GM23338 (cell line): Measurements from ENCODE around the gene CLN6. TPM values are rescaled to one million over a fixed set of nuclear protein-coding genes. Genes with fewer than 3 reads are reported as not detected.
"Not testable (repeated sequence)": the region's sequence is repeated elsewhere in the genome, so short reads cannot be mapped to it uniquely, and the experiment has no call there.

Experiments
- ATAC-seq: fragments of 200-7000 bp; cut with Tn5 transposase; 3 replicates; pipeline ENCODE4 v1.9.1; 2020
- DNase-seq: peaks from one replicate; pipeline ENCODE4 v3.0.0-alpha.2; 2015; ENCODE audit warnings: low spot score
- H2AFZ ChIP-seq: fragments of 200-600 bp; sonication (generic); 2 replicates; pipeline ENCODE4 v1.8.0; 2016; ENCODE audit warnings: antibody characterized with exemption, mild to moderate bottlenecking, moderate library complexity
- H3F3A ChIP-seq: fragments of 200-600 bp; sonication (generic); replicated peaks from 2 replicates; pipeline ENCODE4 v1.8.0; 2017; ENCODE audit warnings: antibody characterized with exemption, mixed run types, low read depth
- H3K27ac ChIP-seq: fragments of 200-600 bp; sonication (generic); 2 replicates; pipeline ENCODE4 v1.6.1; 2016; ENCODE audit warnings: low read depth
- H3K27me3 ChIP-seq: fragments of 200-600 bp; sonication (generic); 2 replicates; pipeline ENCODE4 v1.8.0; 2016; ENCODE audit warnings: mild to moderate bottlenecking, mixed run types, moderate library complexity; ENCODE audit not compliant: insufficient read depth
- H3K36me3 ChIP-seq: fragments of 200-600 bp; sonication (generic); 2 replicates; pipeline ENCODE4 v1.8.0; 2016; ENCODE audit warnings: mild to moderate bottlenecking; ENCODE audit not compliant: insufficient read depth
- H3K4me1 ChIP-seq: fragments of 200-600 bp; sonication (generic); 2 replicates; pipeline ENCODE4 v1.8.0; 2016; ENCODE audit warnings: mild to moderate bottlenecking, moderate library complexity; ENCODE audit not compliant: insufficient read depth
- H3K4me2 ChIP-seq: fragments of 200-600 bp; sonication (generic); 2 replicates; pipeline ENCODE4 v1.7.1; 2017; ENCODE audit warnings: mixed run types
- H3K4me3 ChIP-seq: fragments of 200-600 bp; sonication (generic); 2 replicates; pipeline ENCODE4 v1.6.1; 2016; ENCODE audit warnings: mixed run types
- H3K79me2 ChIP-seq: fragments of 200-600 bp; sonication (generic); replicated peaks from 2 replicates; pipeline ENCODE4 v1.8.0; 2017; ENCODE audit warnings: mild to moderate bottlenecking; ENCODE audit not compliant: insufficient read depth
- H3K9me2 ChIP-seq: fragments of 200-600 bp; sonication (generic); 2 replicates; pipeline ENCODE4 v1.8.0; 2017; ENCODE audit not compliant: insufficient read depth
- H4K20me1 ChIP-seq: fragments of 200-600 bp; sonication (generic); replicated peaks from 2 replicates; pipeline ENCODE4 v1.8.0; 2017; ENCODE audit warnings: mild to moderate bottlenecking; ENCODE audit not compliant: insufficient read depth
- H3K27ac Mint-ChIP-seq: 2 replicates; pipeline ENCODE4 v1.8.0; 2020; ENCODE audit warnings: inconsistent platforms, mild to moderate bottlenecking, moderate library complexity, mixed read lengths
- H3K27me3 Mint-ChIP-seq: 3 replicates; pipeline ENCODE4 v1.8.0; 2022; ENCODE audit warnings: low read depth, mild to moderate bottlenecking, moderate library complexity, mixed read lengths, inconsistent platforms; ENCODE audit not compliant: insufficient read depth, poor library complexity
- H3K36me3 Mint-ChIP-seq: 3 replicates; pipeline ENCODE4 v1.8.0; 2021; ENCODE audit warnings: low read depth, mild to moderate bottlenecking, inconsistent platforms, moderate library complexity, mixed read lengths
- H3K4me1 Mint-ChIP-seq: 3 replicates; pipeline ENCODE4 v1.8.0; 2020; ENCODE audit warnings: mild to moderate bottlenecking, inconsistent platforms, mixed read lengths
- H3K4me3 Mint-ChIP-seq: 3 replicates; pipeline ENCODE4 v1.8.0; 2021; ENCODE audit warnings: moderate library complexity, mild to moderate bottlenecking, inconsistent platforms, mixed read lengths
- H3K9me3 Mint-ChIP-seq: 3 replicates; pipeline ENCODE4 v1.8.0; 2020; ENCODE audit warnings: moderate library complexity, mild to moderate bottlenecking, inconsistent platforms, mixed read lengths
- JUNB ChIP-seq: IDR thresholded peaks from one replicate; pipeline ENCODE4 v1.6.1; 2016; ENCODE audit warnings: antibody characterized with exemption; ENCODE audit not compliant: unreplicated experiment
- NANOG ChIP-seq: IDR thresholded peaks from 2 replicates; pipeline ENCODE4 v1.6.1; 2016; ENCODE audit warnings: antibody characterized with exemption, borderline replicate concordance
- polyA plus RNA-seq: library from polyadenylated mRNA; unstranded; fragments of >200 nt; fragmentation: Nextera tagmentation; extraction: Ambion mirVana; gene quantifications from 2 replicates; pipeline ENCODE4 v1.2.1, GENCODE V29; 2016
- total RNA-seq: library from RNA; depleted of rRNA; stranded (reverse); fragments of >200 nt; shearing (Covaris generic); gene quantifications from 2 replicates; pipeline ENCODE4 v1.2.3, GENCODE V29; 2014
- TF ChIP-seq, protein P1 (sequence below), 2 experiments: fragments of 200-600 bp in 1 of 2; sonication (generic) in 1 of 2; conservative IDR thresholded peaks; 2 replicates each; pipeline versions ENCODE4 v1.5.1 to v1.6.1; 2016 to 2017; ENCODE audit warnings: antibody characterized with exemption in 2 of 2, low read depth in 2 of 2, mild to moderate bottlenecking in 2 of 2, moderate library complexity in 1 of 2

The CLN6 gene
- total and polyA plus RNA-seq, 2 experiments from 2014 or later = 20.7 to 69.5 TPM

DNA sequence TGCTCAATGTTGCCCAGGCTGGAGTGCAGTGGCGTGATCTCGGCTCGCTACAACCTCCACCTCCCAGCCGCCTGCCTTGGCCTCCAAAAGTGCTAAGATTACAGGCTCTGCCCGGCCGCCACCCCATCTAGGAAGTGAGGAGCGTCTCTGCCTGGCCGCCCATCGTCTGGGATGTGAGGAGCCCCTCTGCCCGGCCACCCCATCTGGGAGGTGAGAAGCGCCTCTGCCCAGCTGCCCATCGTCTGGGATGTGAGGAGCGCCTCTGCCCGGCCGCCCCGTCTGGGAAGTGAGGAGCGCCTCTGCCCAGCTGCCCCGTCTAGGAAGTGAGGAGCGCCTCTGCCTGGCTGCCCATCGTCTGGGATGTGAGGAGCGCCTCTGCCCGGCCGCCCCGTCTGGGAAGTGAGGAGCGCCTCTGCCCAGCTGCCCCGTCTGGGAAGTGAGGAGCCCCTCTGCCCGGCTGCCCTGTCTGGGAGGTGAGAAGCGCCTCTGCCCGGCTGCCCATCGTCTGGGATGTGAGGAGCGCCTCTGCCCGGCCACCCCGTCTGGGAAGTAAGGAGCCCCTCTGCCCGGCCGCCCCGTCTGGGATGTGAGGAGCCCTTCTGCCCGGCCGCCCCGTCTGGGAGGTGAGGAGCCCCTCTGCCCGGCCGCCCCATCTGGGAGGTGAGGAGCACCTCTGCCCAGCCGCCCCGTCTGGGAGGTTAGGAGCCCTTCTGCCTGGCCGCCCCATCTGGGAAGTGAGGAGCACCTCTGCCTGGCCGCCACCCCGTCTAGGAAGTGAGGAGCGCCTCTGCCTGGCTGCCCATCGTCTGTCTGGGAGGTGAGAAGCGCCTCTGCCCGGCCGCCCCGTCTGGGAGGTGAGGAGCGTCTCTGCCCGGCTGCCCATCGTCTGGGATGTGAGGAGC, 7.7 kb downstream of the CLN6 start:
- peaks cover 76% of the 10 kb centered on the region for H3K36me3 Mint-ChIP-seq
- not testable (repeated sequence) for H3K4me3 ChIP-seq, H3K27ac ChIP-seq, H3F3A ChIP-seq, H3K4me3 Mint-ChIP-seq, H3K4me1 ChIP-seq, H3K27me3 Mint-ChIP-seq, H3K27me3 ChIP-seq, H3K9me2 ChIP-seq, H3K4me1 Mint-ChIP-seq, H2AFZ ChIP-seq, H3K4me2 ChIP-seq, H3K27ac Mint-ChIP-seq, DNase-seq, ATAC-seq
- peaks cover 10% of the 10 kb centered on the region; the same call in 1 of the 2 replicates for H3K36me3 ChIP-seq
- peaks cover 32% of the 10 kb centered on the region for H4K20me1 ChIP-seq
- H3K79me2 ChIP-seq = peaks cover 84% of the 10 kb centered on the region
- peaks cover 27% of the 10 kb centered on the region for H3K9me3 Mint-ChIP-seq

DNA sequence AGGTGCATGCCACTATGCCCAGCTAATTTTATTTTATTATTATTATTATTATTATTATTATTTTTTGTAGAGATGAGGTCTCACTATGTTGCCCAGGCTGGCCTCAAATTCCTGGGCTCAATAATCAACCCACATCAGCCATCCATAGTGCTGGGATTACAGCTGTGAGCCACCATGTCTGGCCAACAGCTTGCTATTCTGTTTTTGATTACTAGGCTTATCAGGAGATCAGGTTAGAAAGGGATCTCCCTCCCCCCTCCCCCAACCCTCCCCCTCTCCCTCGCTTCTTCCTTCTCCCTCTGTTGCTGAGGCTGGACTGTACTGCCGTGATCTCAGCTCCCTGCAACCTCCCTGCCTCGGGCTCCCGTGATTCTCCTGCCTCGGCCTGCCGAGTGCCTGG, 8.6 kb downstream of the CLN6 start:
- Mint-ChIP-seq H3K4me3 (no peak overlapping the region), H3K27ac (no peak overlapping the region), H3K36me3 (peaks cover 81% of the 10 kb centered on the region), H3K4me1 (no peaks in the 10 kb centered on the region), H3K27me3 (no peaks in the 10 kb centered on the region), H3K9me3 (peaks cover 27% of the 10 kb centered on the region)
- H3K27ac ChIP-seq = no peak overlapping the region
- H4K20me1 ChIP-seq = peaks cover 35% of the 10 kb centered on the region
- peaks cover 10% of the 10 kb centered on the region; the same call in 1 of the 2 replicates for H3K36me3 ChIP-seq
- H3F3A ChIP-seq = no peaks in the 10 kb centered on the region
- DNase-seq = no peak
- no peak overlapping the region for H2AFZ ChIP-seq
- no peak for ATAC-seq
- no peaks in the 10 kb centered on the region for H3K9me2 ChIP-seq
- peaks cover 84% of the 10 kb centered on the region for H3K79me2 ChIP-seq
- H3K4me2 ChIP-seq = no peak overlapping the region
- no peaks in the 10 kb centered on the region for H3K27me3 ChIP-seq
- no peak overlapping the region for H3K4me3 ChIP-seq
- H3K4me1 ChIP-seq = no peaks in the 10 kb centered on the region
- TF ChIP-seq NANOG (no peak), JUNB (no peak)

DNA sequence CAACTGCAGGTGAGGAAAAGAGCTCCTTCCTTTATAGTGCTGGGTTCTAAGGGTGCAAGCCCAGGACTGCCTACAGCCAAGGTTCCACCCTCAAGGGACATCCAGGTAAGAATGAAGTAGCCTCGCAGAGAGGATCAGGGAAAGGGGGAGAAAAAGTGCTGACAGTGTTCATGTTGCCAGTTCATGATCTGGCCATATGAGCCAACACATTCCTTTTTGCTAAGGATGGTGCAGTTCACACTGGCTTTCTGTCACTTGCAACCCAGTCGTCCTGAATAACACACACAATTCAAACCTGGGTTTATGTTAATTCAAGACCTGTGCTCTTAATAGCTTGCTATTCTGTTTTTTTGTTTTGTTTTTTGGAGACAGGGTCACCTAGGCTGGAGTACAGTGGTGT, 9.0 kb downstream of the CLN6 start:
- H3K9me2 ChIP-seq = no peaks in the 10 kb centered on the region
- H3K4me2 ChIP-seq = no peak overlapping the region
- H3K9me3 Mint-ChIP-seq = peaks cover 27% of the 10 kb centered on the region
- no peak overlapping the region for H2AFZ ChIP-seq
- no peaks in the 10 kb centered on the region for H3F3A ChIP-seq
- peaks cover 10% of the 10 kb centered on the region; the same call in 1 of the 2 replicates for H3K36me3 ChIP-seq
- H3K79me2 ChIP-seq = peaks cover 84% of the 10 kb centered on the region
- no peak overlapping the region for H3K27ac Mint-ChIP-seq
- peaks cover 2% of the 10 kb centered on the region for H3K27me3 Mint-ChIP-seq
- DNase-seq (no peak), ATAC-seq (no peak)
- no peak overlapping the region for H3K4me3 Mint-ChIP-seq
- peaks cover 35% of the 10 kb centered on the region for H4K20me1 ChIP-seq
- TF ChIP-seq, protein P1, sequence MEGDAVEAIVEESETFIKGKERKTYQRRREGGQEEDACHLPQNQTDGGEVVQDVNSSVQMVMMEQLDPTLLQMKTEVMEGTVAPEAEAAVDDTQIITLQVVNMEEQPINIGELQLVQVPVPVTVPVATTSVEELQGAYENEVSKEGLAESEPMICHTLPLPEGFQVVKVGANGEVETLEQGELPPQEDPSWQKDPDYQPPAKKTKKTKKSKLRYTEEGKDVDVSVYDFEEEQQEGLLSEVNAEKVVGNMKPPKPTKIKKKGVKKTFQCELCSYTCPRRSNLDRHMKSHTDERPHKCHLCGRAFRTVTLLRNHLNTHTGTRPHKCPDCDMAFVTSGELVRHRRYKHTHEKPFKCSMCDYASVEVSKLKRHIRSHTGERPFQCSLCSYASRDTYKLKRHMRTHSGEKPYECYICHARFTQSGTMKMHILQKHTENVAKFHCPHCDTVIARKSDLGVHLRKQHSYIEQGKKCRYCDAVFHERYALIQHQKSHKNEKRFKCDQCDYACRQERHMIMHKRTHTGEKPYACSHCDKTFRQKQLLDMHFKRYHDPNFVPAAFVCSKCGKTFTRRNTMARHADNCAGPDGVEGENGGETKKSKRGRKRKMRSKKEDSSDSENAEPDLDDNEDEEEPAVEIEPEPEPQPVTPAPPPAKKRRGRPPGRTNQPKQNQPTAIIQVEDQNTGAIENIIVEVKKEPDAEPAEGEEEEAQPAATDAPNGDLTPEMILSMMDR (conservative IDR thresholded peaks at IDR 0.05; ENCODE audit: low read depth in 2 of 2) = no peak
- no peak for TF ChIP-seq JUNB
- no peaks in the 10 kb centered on the region for H3K4me1 ChIP-seq
- H3K4me1 Mint-ChIP-seq = no peaks in the 10 kb centered on the region
- H3K27me3 ChIP-seq = no peaks in the 10 kb centered on the region
- H3K27ac ChIP-seq = no peak overlapping the region
- no peak overlapping the region for H3K4me3 ChIP-seq
- H3K36me3 Mint-ChIP-seq = peaks cover 82% of the 10 kb centered on the region
